ENCODE results near the gene TUBAL3. TPM values are rescaled to one million over a fixed set of nuclear protein-coding genes. Genes with fewer than 3 reads are reported as not detected.

TUBAL3 gene
- polyA plus RNA-seq, 3 donors from 2014 or later, result not detected

DNA sequence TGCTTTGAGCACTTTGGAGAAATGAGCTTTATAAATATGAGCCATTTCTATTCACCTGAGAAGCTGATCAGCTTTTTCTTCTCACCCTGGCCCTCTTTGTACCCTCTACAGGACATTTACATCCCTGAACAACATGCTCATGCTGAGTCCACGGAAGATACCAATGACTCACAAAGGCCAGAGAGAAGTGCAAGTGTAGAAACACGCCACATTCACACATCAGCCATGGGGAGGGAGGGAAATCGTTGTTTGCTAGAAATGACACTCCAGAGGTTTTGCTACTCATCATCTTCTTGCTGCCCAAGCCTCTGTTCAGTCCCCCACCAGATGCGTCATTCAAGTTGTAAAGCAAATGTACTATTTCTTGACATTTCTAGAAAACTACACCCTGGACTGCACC lies 42.7 kb downstream of the TUBAL3 start:
- peak overlapping the region in 1 of 6 donors; percentile 2 for H3K27ac Mint-ChIP-seq
- H3K4me3 Mint-ChIP-seq, result no peak overlapping the region
- DNase-seq, result no peak
- no peaks in the 10 kb centered on the region for H3K9me3 Mint-ChIP-seq
- H3K4me1 Mint-ChIP-seq, result peaks cover 6 to 16% of the 10 kb centered on the region in 2 donors
- H3K27me3 Mint-ChIP-seq (ENCODE audit: low read depth in 3 of 3), result peaks cover 0 to 6% (median 3%) of the 10 kb centered on the region in 3 donors
- no peaks in the 10 kb centered on the region for H3K36me3 Mint-ChIP-seq

- no peak overlapping the region for H3K27ac Mint-ChIP-seq
These were observed 44.2 kb downstream of the TUBAL3 start for GRCh38 chr10:5360318-5360915.

DNA sequence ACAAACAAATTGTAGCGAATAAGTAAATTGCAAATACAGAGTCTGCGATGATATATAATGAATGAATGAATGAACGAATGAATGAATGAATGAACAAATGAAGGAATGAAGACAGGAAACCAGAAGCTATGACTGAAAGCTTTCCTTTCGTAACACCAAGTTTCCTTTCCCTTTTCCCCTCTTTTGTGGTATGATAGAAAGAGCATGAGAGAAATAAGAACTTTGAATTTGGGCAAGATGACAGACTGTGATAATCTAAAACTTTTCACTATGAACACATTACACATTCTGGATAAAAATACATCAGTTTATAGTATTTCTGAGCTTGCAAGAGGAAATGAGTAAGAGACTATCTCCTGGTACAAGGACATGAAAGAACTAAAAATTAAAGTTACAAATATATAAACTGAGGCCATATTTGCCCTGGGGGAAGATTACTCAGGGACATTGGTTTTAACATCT lies 48.3 kb downstream of the TUBAL3 start:
- Mint-ChIP-seq H3K36me3 (no peaks in the 10 kb centered on the region), H3K4me3 (no peak overlapping the region), H3K27me3 (ENCODE audit: low read depth in 3 of 3) (peaks cover 0 to 6% (median 2%) of the 10 kb centered on the region in 3 donors), H3K27ac (no peak overlapping the region), H3K4me1 (peaks cover 0 to 2% of the 10 kb centered on the region in 2 donors), H3K9me3 (peaks cover 0 to 2% (median 0%) of the 10 kb centered on the region in 6 donors)
- no peak for DNase-seq

More at GRCh38 chr10:5360318-5360915, 44.2 kb downstream of the TUBAL3 start:
- Mint-ChIP-seq H3K9me3 (no peaks in the 10 kb centered on the region), H3K36me3 (no peaks in the 10 kb centered on the region), H3K4me1 (peaks cover 6 to 12% of the 10 kb centered on the region in 2 donors), H3K27me3 (ENCODE audit: low read depth in 3 of 3) (peaks cover 2 to 6% (median 2%) of the 10 kb centered on the region in 3 donors), H3K4me3 (no peak overlapping the region)
- no peak for DNase-seq

DNA sequence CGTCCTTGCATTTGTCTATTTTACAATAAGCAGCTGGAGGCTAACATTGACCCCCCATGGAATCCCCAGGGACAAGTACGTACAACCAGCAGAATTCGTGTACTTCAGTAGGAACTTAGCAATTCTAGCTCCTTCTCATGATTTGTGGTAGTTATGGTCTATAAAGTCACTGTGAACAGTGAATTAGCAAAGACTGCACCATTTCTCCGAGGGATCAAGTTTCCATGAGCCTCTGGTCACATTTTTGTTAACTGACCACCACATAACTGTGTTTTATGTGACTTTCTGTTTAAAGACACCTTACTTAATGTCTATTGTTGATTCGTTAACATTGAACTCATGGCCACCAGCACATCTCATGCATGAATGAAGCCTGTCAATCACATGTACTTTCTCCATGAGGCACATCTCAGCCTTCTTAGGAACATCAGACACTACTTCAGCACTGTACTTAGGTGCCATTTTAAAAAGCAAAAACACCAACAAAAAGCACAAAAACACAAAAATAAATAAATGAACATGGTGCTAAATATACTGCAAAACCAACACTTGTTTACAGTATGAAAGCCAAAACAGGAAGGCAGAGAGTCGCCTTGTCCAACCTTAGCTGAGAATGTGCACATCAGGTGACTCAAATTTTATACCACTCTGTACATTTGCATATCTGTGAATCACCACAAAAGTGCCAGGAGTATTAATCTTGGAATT lies 48.9 kb downstream of the TUBAL3 start:
- no peak for DNase-seq
- Mint-ChIP-seq H3K27me3 (ENCODE audit: low read depth in 3 of 3) (peaks cover 0 to 6% (median 2%) of the 10 kb centered on the region in 3 donors), H3K9me3 (peaks cover 0 to 2% (median 0%) of the 10 kb centered on the region in 6 donors), H3K27ac (no peak overlapping the region), H3K4me3 (no peak overlapping the region), H3K4me1 (no peaks in the 10 kb centered on the region), H3K36me3 (no peaks in the 10 kb centered on the region)

- H3K4me3 Mint-ChIP-seq, result no peak overlapping the region
- peaks cover 0 to 2% (median 0%) of the 10 kb centered on the region in 6 donors for H3K9me3 Mint-ChIP-seq
- H3K27ac Mint-ChIP-seq, result no peak overlapping the region
- no peaks in the 10 kb centered on the region for H3K36me3 Mint-ChIP-seq
- H3K4me1 Mint-ChIP-seq, result no peaks in the 10 kb centered on the region
- H3K27me3 Mint-ChIP-seq (ENCODE audit: low read depth in 3 of 3), result peaks cover 0 to 4% (median 2%) of the 10 kb centered on the region in 3 donors
- DNase-seq, result no peak
These were observed 50.6 kb downstream of the TUBAL3 start for GRCh38 chr10:5354068-5354467.

DNA sequence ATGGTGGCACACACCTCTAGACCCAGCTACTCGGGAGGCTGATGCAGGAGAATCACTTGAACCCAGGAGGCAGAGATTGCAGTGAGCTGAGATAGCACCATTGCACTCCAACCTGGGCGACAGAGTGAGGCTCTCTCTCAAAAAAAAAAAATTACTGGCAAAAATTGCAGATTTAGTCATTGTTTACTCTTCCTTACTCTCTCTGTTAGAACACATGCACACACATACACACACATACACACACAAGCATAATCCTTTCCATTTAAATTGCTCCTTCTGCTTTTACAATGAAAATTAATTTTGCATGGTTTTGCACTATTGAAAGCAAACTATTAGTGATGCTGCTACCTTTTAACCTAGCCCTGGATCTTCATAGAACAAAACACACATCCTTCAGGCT lies 55.3 kb downstream of the TUBAL3 start:
- Mint-ChIP-seq H3K36me3 (no peaks in the 10 kb centered on the region), H3K4me3 (no peak overlapping the region), H3K9me3 (peaks cover 0 to 2% (median 0%) of the 10 kb centered on the region in 6 donors), H3K27ac (no peak overlapping the region), H3K4me1 (no peaks in the 10 kb centered on the region), H3K27me3 (ENCODE audit: low read depth in 3 of 3) (no peaks in the 10 kb centered on the region)
- no peak for DNase-seq

- H3K27ac Mint-ChIP-seq, result no peak overlapping the region
- H3K27me3 Mint-ChIP-seq (ENCODE audit: low read depth in 3 of 3), result peaks cover 0 to 2% (median 0%) of the 10 kb centered on the region in 3 donors
- no peak for DNase-seq
- peaks cover 0 to 2% (median 0%) of the 10 kb centered on the region in 6 donors for H3K9me3 Mint-ChIP-seq
- H3K4me1 Mint-ChIP-seq, result peaks cover 16 to 23% of the 10 kb centered on the region in 2 donors
- H3K36me3 Mint-ChIP-seq, result no peaks in the 10 kb centered on the region
- no peak overlapping the region for H3K4me3 Mint-ChIP-seq
These were observed 57.7 kb downstream of the TUBAL3 start for GRCh38 chr10:5346881-5347280.

GRCh38 chr10:5344746-5345145 lies 59.9 kb downstream of the TUBAL3 start:
- no peak overlapping the region for H3K27ac Mint-ChIP-seq
- H3K36me3 Mint-ChIP-seq, result no peaks in the 10 kb centered on the region
- DNase-seq, result no peak
- no peak overlapping the region for H3K4me3 Mint-ChIP-seq
- peaks cover 16 to 26% of the 10 kb centered on the region in 2 donors for H3K4me1 Mint-ChIP-seq
- no peaks in the 10 kb centered on the region for H3K9me3 Mint-ChIP-seq
- H3K27me3 Mint-ChIP-seq (ENCODE audit: low read depth in 3 of 3), result peaks cover 0 to 2% (median 2%) of the 10 kb centered on the region in 3 donors

GRCh38 chr10:5343979-5344378 lies 60.6 kb downstream of the TUBAL3 start:
- H3K4me3 Mint-ChIP-seq, result no peak overlapping the region
- no peak overlapping the region for H3K27ac Mint-ChIP-seq
- H3K4me1 Mint-ChIP-seq, result peaks cover 16 to 26% of the 10 kb centered on the region in 2 donors
- no peaks in the 10 kb centered on the region for H3K36me3 Mint-ChIP-seq
- no peaks in the 10 kb centered on the region for H3K9me3 Mint-ChIP-seq
- DNase-seq, result no peak
- H3K27me3 Mint-ChIP-seq (ENCODE audit: low read depth in 3 of 3), result peaks cover 2 to 3% (median 2%) of the 10 kb centered on the region in 3 donors

- Mint-ChIP-seq H3K4me1 (peaks cover 16 to 26% of the 10 kb centered on the region in 2 donors), H3K4me3 (peak overlapping the region in 2 of 5 donors; percentile 24 to 53), H3K27ac (peak overlapping the region in 1 of 6 donors; percentile 69), H3K9me3 (no peaks in the 10 kb centered on the region), H3K27me3 (ENCODE audit: low read depth in 3 of 3) (peaks cover 2 to 3% (median 2%) of the 10 kb centered on the region in 3 donors), H3K36me3 (no peaks in the 10 kb centered on the region)
- peak; percentile 13 to 48 (median 29) for DNase-seq
These were observed 61.1 kb downstream of the TUBAL3 start for GRCh38 chr10:5343561-5343960.

Other genes with a start within 250 kb of the TUBAL3 start
- gene AKR1C8, start 219.7 kb downstream of the TUBAL3 start, polyA plus RNA-seq, result not detected
- gene AKR1C4, start 208.0 kb downstream of the TUBAL3 start, polyA plus RNA-seq, result not detected
- gene UCN3, start 39.9 kb downstream of the TUBAL3 start, polyA plus RNA-seq, result not detected
- 1 to 10 TPM; 1.5 to 2.3 (median 2.3) TPM for gene NET1, start 7.7 kb upstream of the TUBAL3 start, polyA plus RNA-seq
- not detected for gene CALML5, start 94.7 kb upstream of the TUBAL3 start, polyA plus RNA-seq
- gene CALML3, start 120.1 kb upstream of the TUBAL3 start, polyA plus RNA-seq, result not detected